Measurements from ENCODE around the gene NOTCH4. TPM values are rescaled to one million over a fixed set of nuclear protein-coding genes. Genes with fewer than 3 reads are reported as not detected.

The NOTCH4 gene
- total and polyA plus RNA-seq, 2 of the 4 experiments (the other 2 are of a cell fraction): 0.96 to 1.3 TPM

DNA sequence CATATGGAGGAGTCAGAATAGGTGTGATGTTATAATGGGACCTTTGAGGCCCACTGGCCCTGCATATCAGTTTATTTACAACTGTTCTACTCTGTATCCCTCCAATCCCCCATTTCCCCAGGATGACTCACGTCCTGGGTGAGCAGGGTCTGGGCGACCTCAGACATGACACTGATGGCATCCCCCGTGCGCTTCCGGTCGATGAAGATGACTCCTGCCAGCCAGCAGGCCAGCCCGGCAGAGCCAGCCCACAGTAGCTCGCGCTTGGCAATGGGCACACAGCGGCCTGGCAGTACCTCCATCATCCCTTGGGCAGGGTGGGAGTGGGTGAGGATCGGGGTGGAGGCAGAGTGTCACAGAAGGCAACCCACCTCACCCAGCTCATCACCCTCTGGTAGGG is 53.6 kb downstream of the NOTCH4 start:
- TF ChIP-seq MXI1 (IDR thresholded peaks at IDR 0.05; ENCODE audit: borderline replicate concordance, low read depth, low read length) (no peak), ELK1 (IDR thresholded peaks at IDR 0.05; ENCODE audit: borderline replicate concordance, low read depth, low read length) (no peak), SMC3 (IDR thresholded peaks at IDR 0.05; ENCODE audit: low read depth, low read length) (no peak), USF2 (IDR thresholded peaks at IDR 0.05; ENCODE audit: low read depth, low read length) (no peak), NFE2L2 (IDR thresholded peaks at IDR 0.05; ENCODE audit: low read depth, low read length) (no peak), RFX5 (IDR thresholded peaks at IDR 0.05; ENCODE audit: low read depth, low read length) (no peak), POLR2A (IDR thresholded peaks at IDR 0.05; ENCODE audit: low read depth, low read length) (no peak), BHLHE40 (IDR thresholded peaks at IDR 0.05; ENCODE audit: low read depth, low read length) (no peak), MAFK (IDR thresholded peaks at IDR 0.05; ENCODE audit: low read depth, low read length) (no peak), FOS (IDR thresholded peaks at IDR 0.05; ENCODE audit: low read depth, low read length) (no peak), MAZ (IDR thresholded peaks at IDR 0.05; ENCODE audit: borderline replicate concordance, low read depth, low read length) (no peak)
- TF ChIP-seq, protein P1, sequence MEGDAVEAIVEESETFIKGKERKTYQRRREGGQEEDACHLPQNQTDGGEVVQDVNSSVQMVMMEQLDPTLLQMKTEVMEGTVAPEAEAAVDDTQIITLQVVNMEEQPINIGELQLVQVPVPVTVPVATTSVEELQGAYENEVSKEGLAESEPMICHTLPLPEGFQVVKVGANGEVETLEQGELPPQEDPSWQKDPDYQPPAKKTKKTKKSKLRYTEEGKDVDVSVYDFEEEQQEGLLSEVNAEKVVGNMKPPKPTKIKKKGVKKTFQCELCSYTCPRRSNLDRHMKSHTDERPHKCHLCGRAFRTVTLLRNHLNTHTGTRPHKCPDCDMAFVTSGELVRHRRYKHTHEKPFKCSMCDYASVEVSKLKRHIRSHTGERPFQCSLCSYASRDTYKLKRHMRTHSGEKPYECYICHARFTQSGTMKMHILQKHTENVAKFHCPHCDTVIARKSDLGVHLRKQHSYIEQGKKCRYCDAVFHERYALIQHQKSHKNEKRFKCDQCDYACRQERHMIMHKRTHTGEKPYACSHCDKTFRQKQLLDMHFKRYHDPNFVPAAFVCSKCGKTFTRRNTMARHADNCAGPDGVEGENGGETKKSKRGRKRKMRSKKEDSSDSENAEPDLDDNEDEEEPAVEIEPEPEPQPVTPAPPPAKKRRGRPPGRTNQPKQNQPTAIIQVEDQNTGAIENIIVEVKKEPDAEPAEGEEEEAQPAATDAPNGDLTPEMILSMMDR (conservative IDR thresholded peaks at IDR 0.05; ENCODE audit: low read depth, low read length): no peak

More for the DNA sequence above, 53.6 kb downstream of the NOTCH4 start:
- H4K5ac ChIP-seq (ENCODE audit: low read depth, low read length): no peak overlapping the region
- CTCF ChIA-PET: no interaction called here
- H3K27me3 ChIP-seq (ENCODE audit: control insufficient read depth, insufficient read depth, low read length): no peaks in the 10 kb centered on the region
- no peak overlapping the region for H2BK5ac ChIP-seq (ENCODE audit: low read depth, low read length, poor library complexity, severe bottlenecking)
- H2AK9ac ChIP-seq (replicated peaks; ENCODE audit: low read depth, low read length, poor library complexity): peak overlapping the region; percentile 23
- no peaks in the 10 kb centered on the region for H3K9me3 ChIP-seq (ENCODE audit: control insufficient read depth, insufficient read depth, low read length)
- no peak for ATAC-seq (ENCODE audit: low read depth)
- no TSS peak for BruUV-seq (replicated peaks)
- no peak overlapping the region for H3K23ac ChIP-seq (ENCODE audit: low read depth, low read length)
- H3K4me3 ChIP-seq (ENCODE audit: insufficient read depth, low read depth, low read length): no peak overlapping the region
- H3K27ac ChIP-seq (ENCODE audit: insufficient read depth, low read length): no peak overlapping the region
- in situ Hi-C loops (cut with MboI; ENCODE audit: low sequenced_read_pairs): loop anchor here (10.0 kb wide), 1 partner anchor 195 kb away; the partner anchor contains the start of gene DXO
- peaks cover 4% of the 10 kb centered on the region for H3K4me1 ChIP-seq (ENCODE audit: control insufficient read depth, insufficient read depth, low read length)
- H4K20me1 ChIP-seq (ENCODE audit: insufficient read depth, low read length): no peaks in the 10 kb centered on the region
- no peak overlapping the region for H2AFZ ChIP-seq (replicated peaks; ENCODE audit: low read length, poor library complexity)
- H3K79me1 ChIP-seq (ENCODE audit: low read depth in 1 of 2, low read length in 2 of 2): peaks cover 26 to 51% of the 10 kb centered on the region in 2 experiments; a peak in 3 of 4 replicates
- H3K56ac ChIP-seq (ENCODE audit: extremely low read depth, insufficient read depth, low read length): no peak overlapping the region
- peaks cover 50% of the 10 kb centered on the region for H3K36me3 ChIP-seq (ENCODE audit: control insufficient read depth, insufficient read depth, low read length)
- POLR2A ChIA-PET (ENCODE audit: unreplicated experiment): no interaction called here
- H4K8ac ChIP-seq (ENCODE audit: low read depth in 2 of 2, low read length in 2 of 2): no peak overlapping the region
- DNase-seq: no peak
- H2AK5ac ChIP-seq (ENCODE audit: low read depth, low read length): no peak overlapping the region
- no peak overlapping the region for H3K4me2 ChIP-seq (ENCODE audit: low read depth, low read length)
- H3K14ac ChIP-seq (replicated peaks; ENCODE audit: low read depth, low read length): no peak overlapping the region
- no peak overlapping the region for H2BK20ac ChIP-seq (ENCODE audit: low read depth, low read length)
- dilution Hi-C loops (cut with HindIII; ENCODE audit: low sequenced_read_pairs, unreplicated experiment): no loop called here
- no peak overlapping the region for H3K4ac ChIP-seq (ENCODE audit: low read depth, low read length)
- intact Hi-C loops (cut with micrococcal nuclease): no loop called here
- no peak overlapping the region for H2BK120ac ChIP-seq (ENCODE audit: low read depth, low read length)
- H2BK15ac ChIP-seq (ENCODE audit: low read depth, low read length): no peak overlapping the region
- WGBS, 2 experiments (ENCODE audit: extremely low coverage in 2 of 2, insufficient read length in 1 of 2): no CpG with 5 or more reads among the region's 11 CpGs
- no peak overlapping the region for H3K18ac ChIP-seq (ENCODE audit: low read depth, low read length)
- H4K91ac ChIP-seq (ENCODE audit: insufficient read depth, low read depth, low read length): no peak overlapping the region
- peaks cover 31% of the 10 kb centered on the region for H3K9me1 ChIP-seq (ENCODE audit: insufficient read depth, low read length)
- no peak overlapping the region for H3K9ac ChIP-seq (ENCODE audit: low read depth, low read length)
